HEK293 (cell line): Measurements from ENCODE around the gene ZNF48.

ENCODE experiments used
- CTCF ChIP-seq: fragments of 450-650 bp; formaldehyde crosslinking; IDR thresholded peaks from 2 replicates; pipeline ENCODE4 v1.5.1; 2016; ENCODE audit warnings: missing biosample characterization, missing genetic modification characterization
- ZNF548 ChIP-seq: fragments of 450-650 bp; formaldehyde crosslinking; IDR thresholded peaks from 2 replicates; pipeline ENCODE4 v1.5.1; 2016; ENCODE audit warnings: missing biosample characterization, missing genetic modification characterization
- TF ChIP-seq, protein P1 (sequence below): fragments of 450-650 bp; formaldehyde crosslinking; IDR thresholded peaks from 2 replicates; pipeline ENCODE4 v1.5.1; 2017; ENCODE audit warnings: missing biosample characterization, mild to moderate bottlenecking, missing genetic modification characterization, moderate library complexity

- TF ChIP-seq CTCF (tag by site-specific recombination) (no peak), ZNF548 (tag by site-specific recombination) (no peak)
- TF ChIP-seq, protein P1, sequence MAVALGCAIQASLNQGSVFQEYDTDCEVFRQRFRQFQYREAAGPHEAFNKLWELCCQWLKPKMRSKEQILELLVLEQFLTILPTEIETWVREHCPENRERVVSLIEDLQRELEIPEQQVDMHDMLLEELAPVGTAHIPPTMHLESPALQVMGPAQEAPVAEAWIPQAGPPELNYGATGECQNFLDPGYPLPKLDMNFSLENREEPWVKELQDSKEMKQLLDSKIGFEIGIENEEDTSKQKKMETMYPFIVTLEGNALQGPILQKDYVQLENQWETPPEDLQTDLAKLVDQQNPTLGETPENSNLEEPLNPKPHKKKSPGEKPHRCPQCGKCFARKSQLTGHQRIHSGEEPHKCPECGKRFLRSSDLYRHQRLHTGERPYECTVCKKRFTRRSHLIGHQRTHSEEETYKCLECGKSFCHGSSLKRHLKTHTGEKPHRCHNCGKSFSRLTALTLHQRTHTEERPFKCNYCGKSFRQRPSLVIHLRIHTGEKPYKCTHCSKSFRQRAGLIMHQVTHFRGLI (tag by site-specific recombination): no peak
Measured at GRCh38 chr16:30353438-30354129, 41.6 kb upstream of the ZNF48 start.
